HL-60 (cell line): ENCODE measurements around the gene PLEKHA8.
A peak's percentile ranks its signal among the peaks of the same experiment; 100 is the strongest.

Experiments used
- GABPA ChIP-seq: IDR thresholded peaks from 2 replicates; pipeline ENCODE4 v1.6.1; 2012; ENCODE audit warnings: low read depth
- POLR2AphosphoS5 ChIP-seq: IDR thresholded peaks from 2 replicates; pipeline ENCODE4 v1.6.1; 2012; ENCODE audit warnings: low read depth
- SPI1 ChIP-seq: IDR thresholded peaks from 2 replicates; pipeline ENCODE4 v1.6.1; 2012; ENCODE audit warnings: low read depth, mild to moderate bottlenecking, borderline replicate concordance
- TF ChIP-seq, protein P1 (sequence below): IDR thresholded peaks from one replicate; pipeline ENCODE4 v1.5.1; 2011; ENCODE audit warnings: low read length, control low read depth, inconsistent platforms; ENCODE audit not compliant: insufficient read depth
- TF ChIP-seq, protein P2 (sequence below): IDR thresholded peaks from 2 replicates; pipeline ENCODE4 v1.6.1; 2012; ENCODE audit warnings: low read depth; ENCODE audit not compliant: insufficient replicate concordance

DNA sequence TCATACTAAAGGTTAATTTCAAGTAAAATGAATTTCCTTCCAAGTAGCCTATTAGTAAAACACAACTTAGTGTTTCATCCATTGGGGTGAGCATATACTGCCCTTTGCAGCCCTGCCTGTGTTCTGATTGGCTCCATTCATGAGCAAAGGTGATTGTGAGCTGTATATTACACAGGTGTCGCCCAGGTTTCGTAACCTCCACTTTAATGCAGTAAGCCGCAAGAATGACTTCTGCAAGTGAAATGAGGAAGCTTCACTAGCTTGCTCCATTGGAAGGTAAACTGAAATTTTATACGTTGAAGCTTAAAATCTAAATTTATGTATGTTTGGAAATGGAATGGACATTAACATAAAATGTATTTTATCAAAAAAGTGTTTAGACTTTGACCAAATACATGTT is 131.0 kb downstream of the PLEKHA8 start:
- TF ChIP-seq, protein P1, sequence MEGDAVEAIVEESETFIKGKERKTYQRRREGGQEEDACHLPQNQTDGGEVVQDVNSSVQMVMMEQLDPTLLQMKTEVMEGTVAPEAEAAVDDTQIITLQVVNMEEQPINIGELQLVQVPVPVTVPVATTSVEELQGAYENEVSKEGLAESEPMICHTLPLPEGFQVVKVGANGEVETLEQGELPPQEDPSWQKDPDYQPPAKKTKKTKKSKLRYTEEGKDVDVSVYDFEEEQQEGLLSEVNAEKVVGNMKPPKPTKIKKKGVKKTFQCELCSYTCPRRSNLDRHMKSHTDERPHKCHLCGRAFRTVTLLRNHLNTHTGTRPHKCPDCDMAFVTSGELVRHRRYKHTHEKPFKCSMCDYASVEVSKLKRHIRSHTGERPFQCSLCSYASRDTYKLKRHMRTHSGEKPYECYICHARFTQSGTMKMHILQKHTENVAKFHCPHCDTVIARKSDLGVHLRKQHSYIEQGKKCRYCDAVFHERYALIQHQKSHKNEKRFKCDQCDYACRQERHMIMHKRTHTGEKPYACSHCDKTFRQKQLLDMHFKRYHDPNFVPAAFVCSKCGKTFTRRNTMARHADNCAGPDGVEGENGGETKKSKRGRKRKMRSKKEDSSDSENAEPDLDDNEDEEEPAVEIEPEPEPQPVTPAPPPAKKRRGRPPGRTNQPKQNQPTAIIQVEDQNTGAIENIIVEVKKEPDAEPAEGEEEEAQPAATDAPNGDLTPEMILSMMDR = no peak
- no peak for TF ChIP-seq GABPA
- TF ChIP-seq POLR2AphosphoS5 = no peak
- TF ChIP-seq, protein P2, sequence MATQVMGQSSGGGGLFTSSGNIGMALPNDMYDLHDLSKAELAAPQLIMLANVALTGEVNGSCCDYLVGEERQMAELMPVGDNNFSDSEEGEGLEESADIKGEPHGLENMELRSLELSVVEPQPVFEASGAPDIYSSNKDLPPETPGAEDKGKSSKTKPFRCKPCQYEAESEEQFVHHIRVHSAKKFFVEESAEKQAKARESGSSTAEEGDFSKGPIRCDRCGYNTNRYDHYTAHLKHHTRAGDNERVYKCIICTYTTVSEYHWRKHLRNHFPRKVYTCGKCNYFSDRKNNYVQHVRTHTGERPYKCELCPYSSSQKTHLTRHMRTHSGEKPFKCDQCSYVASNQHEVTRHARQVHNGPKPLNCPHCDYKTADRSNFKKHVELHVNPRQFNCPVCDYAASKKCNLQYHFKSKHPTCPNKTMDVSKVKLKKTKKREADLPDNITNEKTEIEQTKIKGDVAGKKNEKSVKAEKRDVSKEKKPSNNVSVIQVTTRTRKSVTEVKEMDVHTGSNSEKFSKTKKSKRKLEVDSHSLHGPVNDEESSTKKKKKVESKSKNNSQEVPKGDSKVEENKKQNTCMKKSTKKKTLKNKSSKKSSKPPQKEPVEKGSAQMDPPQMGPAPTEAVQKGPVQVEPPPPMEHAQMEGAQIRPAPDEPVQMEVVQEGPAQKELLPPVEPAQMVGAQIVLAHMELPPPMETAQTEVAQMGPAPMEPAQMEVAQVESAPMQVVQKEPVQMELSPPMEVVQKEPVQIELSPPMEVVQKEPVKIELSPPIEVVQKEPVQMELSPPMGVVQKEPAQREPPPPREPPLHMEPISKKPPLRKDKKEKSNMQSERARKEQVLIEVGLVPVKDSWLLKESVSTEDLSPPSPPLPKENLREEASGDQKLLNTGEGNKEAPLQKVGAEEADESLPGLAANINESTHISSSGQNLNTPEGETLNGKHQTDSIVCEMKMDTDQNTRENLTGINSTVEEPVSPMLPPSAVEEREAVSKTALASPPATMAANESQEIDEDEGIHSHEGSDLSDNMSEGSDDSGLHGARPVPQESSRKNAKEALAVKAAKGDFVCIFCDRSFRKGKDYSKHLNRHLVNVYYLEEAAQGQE = no peak
- peak; percentile 45; the same call in 1 of the 2 replicates for TF ChIP-seq SPI1
